ENCODE measurements around the gene TRAPPC2.

TRAPPC2 gene

GRCh38 chrX:13703589-13703988 is 30.8 kb downstream of the TRAPPC2 start:
- ChIA-PET POLR2A (no interaction called here), CTCF (no interaction called here)
- DNase-seq (ENCODE audit: low read depth, low spot score), result no peak
- no peak for TF ChIP-seq CTCF (IDR thresholded peaks at IDR 0.05; ENCODE audit: insufficient read depth, low read length, missing control alignments)
- no peak overlapping the region for H3K4me3 ChIP-seq (ENCODE audit: low read depth, low read length)

DNA sequence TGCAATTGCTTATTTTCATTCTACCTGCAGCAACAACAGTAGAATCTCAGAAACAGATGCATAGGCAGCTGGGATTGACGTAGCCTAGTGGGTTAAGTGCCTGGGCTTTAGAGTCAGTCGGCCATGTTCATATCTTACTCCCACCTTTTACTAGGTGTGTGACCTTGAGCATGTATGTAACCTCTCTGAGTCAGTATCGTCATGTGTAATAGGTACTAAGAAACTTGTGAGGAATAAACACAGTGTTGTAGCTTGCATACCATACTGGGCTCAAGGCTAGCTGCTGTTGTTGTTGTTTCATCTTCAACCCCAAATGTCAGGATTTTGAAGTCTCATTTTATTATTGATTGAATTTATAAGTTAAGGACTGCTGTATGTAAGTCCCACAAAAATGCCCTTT is 31.3 kb downstream of the TRAPPC2 start:
- DNase-seq (ENCODE audit: low read depth, low spot score), result no peak
- H3K4me3 ChIP-seq (ENCODE audit: low read depth, low read length), result no peak overlapping the region
- TF ChIP-seq CTCF (IDR thresholded peaks at IDR 0.05; ENCODE audit: insufficient read depth, low read length, missing control alignments), result no peak
- ChIA-PET CTCF (interaction anchor here (1.6 kb wide), 1 partner anchor 196 kb away, joined by 3 read pairs; no protein-coding TSS in a partner anchor), POLR2A (no interaction called here)

DNA sequence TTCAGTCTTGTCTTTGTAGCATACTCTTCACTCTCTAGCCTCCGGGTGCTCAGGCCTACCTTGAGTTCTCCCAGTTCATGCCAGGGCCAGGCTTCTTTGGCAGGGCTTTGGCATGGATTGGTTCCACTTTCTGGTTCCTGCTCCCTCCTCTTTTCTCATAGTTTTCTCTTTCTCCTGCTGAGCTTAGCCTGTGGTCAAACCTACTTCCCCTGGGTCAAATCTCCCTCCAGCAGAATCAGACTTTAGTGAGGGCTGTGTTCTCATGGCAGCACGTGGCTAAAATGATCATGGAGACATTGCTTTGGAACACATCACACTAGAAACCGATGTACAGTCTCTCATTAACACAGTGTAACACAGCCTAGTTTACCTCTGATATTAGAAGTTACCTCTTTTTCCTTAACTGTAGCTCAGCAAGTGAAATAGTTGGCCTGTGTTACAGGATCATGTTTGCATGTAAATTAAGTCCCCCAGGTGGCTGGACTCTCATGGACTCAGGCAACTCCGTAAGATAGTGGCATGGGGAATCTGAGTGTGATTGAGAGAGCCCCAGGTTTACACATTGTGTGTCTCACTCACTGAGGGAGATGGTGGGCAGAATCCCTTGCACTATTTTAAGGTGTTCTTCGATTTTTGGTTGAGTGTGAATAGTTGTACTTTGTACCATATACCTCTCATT is 32.2 kb downstream of the TRAPPC2 start:
- DNase-seq (ENCODE audit: low read depth, low spot score), result no peak

DNA sequence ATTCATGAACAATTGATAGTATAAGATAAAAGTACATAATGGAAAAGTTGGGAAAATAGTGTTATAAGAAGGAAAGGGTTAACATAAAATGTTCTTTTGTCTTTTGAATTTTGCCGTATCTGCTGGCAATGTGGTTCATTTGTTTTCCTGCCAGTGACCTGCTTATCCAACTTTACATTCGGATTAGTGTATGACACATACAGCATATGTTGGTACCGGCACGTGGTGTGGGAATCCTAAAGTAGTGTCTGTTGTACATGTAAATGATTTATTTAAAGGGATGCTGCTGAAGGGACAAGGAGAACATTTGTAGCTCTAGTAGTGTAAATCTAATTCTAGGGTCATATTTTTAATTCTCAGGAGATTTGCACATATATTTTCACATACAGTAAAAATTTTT is 34.0 kb downstream of the TRAPPC2 start:
- H3K4me3 ChIP-seq (ENCODE audit: low read depth, low read length), result no peak overlapping the region
- CTCF ChIA-PET, result no interaction called here
- TF ChIP-seq CTCF (IDR thresholded peaks at IDR 0.05; ENCODE audit: insufficient read depth, low read length, missing control alignments), result no peak
- DNase-seq (ENCODE audit: low read depth, low spot score), result no peak
- POLR2A ChIA-PET, result no interaction called here

More for the DNA sequence above, 32.2 kb downstream of the TRAPPC2 start:
- CTCF ChIA-PET, result interaction anchor here (1.6 kb wide), 1 partner anchor 195 kb away, joined by 3 read pairs; no protein-coding TSS in a partner anchor
- H3K4me3 ChIP-seq (ENCODE audit: low read depth, low read length), result no peak overlapping the region
- POLR2A ChIA-PET, result no interaction called here
- no peak for TF ChIP-seq CTCF (IDR thresholded peaks at IDR 0.05; ENCODE audit: insufficient read depth, low read length, missing control alignments)

DNA sequence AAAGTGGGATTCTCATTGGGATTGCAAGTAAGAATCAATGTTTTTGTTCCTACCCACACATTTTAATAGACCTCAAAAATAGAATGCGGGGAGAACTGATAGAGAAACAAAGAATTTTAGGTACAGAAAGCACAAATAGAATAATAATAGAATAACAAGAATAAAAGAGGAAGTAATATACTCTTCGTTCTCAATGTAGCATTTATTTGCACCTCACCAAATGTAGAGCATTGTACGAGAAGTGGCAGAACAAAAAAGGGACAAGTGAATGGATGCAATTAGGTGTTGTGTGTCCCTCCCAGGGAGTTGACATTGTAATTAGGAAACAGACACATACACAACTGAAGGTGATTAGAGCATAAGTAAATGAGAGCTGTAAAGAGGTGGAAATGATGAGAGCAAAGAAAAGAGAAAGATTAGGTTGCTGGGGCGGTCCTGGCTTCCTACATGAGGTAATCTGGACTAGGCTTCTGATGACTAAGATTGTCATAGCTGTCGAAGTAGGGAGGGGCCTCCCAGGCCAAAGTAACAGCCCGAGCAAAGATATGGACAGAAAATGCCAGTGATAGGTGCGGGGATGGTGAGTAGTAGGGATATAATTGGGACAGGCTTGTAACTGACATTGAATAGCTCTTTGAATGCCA is 35.1 kb downstream of the TRAPPC2 start:
- TF ChIP-seq CTCF (IDR thresholded peaks at IDR 0.05; ENCODE audit: insufficient read depth, low read length, missing control alignments), result no peak
- POLR2A ChIA-PET, result no interaction called here
- CTCF ChIA-PET, result interaction anchor here (0.6 to 1.7 kb wide), 2 partner anchors 10 to 47 kb away, joined by 3 read pairs; no protein-coding TSS in a partner anchor
- no peak for DNase-seq (ENCODE audit: low read depth, low spot score)
- H3K4me3 ChIP-seq (ENCODE audit: low read depth, low read length), result no peak overlapping the region

DNA sequence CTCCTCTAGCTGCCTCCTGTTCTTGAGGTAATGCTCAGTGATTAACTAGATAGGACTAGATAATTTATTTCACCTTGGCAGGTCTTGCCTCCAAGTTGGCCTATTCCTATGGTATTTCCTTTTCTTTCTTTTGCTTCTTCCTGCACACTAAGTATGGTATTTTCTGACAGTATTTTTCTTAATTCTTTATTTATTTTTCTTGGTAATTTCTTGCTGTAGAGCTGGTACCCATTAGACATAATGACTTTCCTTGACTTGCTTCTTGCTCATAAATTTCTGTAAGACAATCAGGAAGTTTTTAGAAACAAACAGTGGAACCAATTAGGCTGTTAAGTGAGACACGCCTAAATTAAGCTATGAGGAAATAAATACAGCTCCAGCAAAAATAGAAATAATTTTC is 36.0 kb downstream of the TRAPPC2 start:
- CTCF ChIA-PET, result interaction anchor here (1.7 kb wide), 1 partner anchor 48 kb away, joined by 3 read pairs; no protein-coding TSS in a partner anchor

More for the DNA sequence above, 36.0 kb downstream of the TRAPPC2 start:
- no peak for TF ChIP-seq CTCF (IDR thresholded peaks at IDR 0.05; ENCODE audit: insufficient read depth, low read length, missing control alignments)
- DNase-seq (ENCODE audit: low read depth, low spot score), result no peak
- POLR2A ChIA-PET, result no interaction called here
- H3K4me3 ChIP-seq (ENCODE audit: low read depth, low read length), result no peak overlapping the region

Data from AG04449 (cell line).